ENCODE results near the gene FCHSD2.

FCHSD2 gene

DNA sequence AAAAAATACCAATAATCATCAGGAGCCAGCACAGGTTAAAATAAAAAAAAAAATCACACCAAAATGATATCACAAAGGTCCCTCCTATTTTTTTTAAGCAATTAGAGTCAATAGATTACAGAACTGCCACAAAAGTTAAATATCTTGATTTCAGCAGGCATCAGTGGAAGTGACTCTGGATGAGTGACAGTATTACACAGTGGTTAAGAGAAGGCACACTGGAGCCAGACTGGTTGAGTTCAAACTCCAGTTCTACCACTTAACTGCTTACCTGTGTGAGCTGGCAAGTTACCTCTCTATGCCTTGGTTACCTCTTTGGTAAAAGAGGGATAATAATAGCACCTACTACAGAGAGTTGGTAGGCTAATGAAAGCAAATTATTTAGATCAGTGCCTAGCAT, 179.4 kb downstream of the FCHSD2 start:
- no peaks in the 10 kb centered on the region for H3K36me3 ChIP-seq (ENCODE audit: insufficient read depth, insufficient read length, low read length)
- no peak overlapping the region for H3K9ac ChIP-seq (ENCODE audit: insufficient read length, low read depth)
- no peaks in the 10 kb centered on the region for H3K4me1 ChIP-seq (ENCODE audit: insufficient read depth, insufficient read length)
- DNase-seq (ENCODE audit: low read depth, low spot score) = no peak
- H3K27me3 ChIP-seq (ENCODE audit: insufficient read depth, insufficient read length) = no peaks in the 10 kb centered on the region
- TF ChIP-seq SUZ12 (IDR thresholded peaks at IDR 0.05; ENCODE audit: extremely low read depth, insufficient read depth, insufficient read length) = no peak
- no peak overlapping the region for H3K4me3 ChIP-seq (ENCODE audit: insufficient read length, low read depth)
- H3K9me3 ChIP-seq (ENCODE audit: insufficient read depth, low read length) = no peaks in the 10 kb centered on the region

DNA sequence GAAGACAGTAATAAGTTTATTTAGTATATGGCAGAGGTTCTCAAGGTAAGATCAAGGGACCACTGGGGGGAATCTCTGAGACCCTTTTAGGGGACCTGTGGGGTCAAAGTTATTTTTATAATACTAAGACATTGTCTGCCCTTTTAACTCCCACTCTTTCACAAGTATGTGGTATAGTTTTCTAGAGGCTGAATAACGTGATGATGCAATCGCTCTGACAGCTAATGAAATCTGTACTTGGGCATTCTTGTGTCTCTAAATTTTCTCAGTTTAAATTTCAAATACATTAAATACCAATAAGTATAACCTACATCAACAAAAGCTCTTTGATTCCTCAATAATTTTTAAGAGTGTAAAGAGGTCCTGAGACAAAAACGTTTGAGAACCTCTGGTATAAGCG, 180.0 kb downstream of the FCHSD2 start:
- Histone ChIP-seq H3K36me3 (ENCODE audit: insufficient read depth, insufficient read length, low read length) (no peaks in the 10 kb centered on the region), H3K4me3 (ENCODE audit: insufficient read length, low read depth) (no peak overlapping the region), H3K9me3 (ENCODE audit: insufficient read depth, low read length) (no peaks in the 10 kb centered on the region), H3K27me3 (ENCODE audit: insufficient read depth, insufficient read length) (no peaks in the 10 kb centered on the region), H3K9ac (ENCODE audit: insufficient read length, low read depth) (no peak overlapping the region), H3K4me1 (ENCODE audit: insufficient read depth, insufficient read length) (no peaks in the 10 kb centered on the region)
- TF ChIP-seq SUZ12 (IDR thresholded peaks at IDR 0.05; ENCODE audit: extremely low read depth, insufficient read depth, insufficient read length) = no peak
- no peak for TF ChIP-seq YY1 (IDR thresholded peaks at IDR 0.05; ENCODE audit: insufficient read depth, insufficient read length)
- no peak for TF ChIP-seq ZNF274 (IDR thresholded peaks at IDR 0.05; ENCODE audit: low read depth, low read length)
- DNase-seq (ENCODE audit: low read depth, low spot score) = no peak

DNA sequence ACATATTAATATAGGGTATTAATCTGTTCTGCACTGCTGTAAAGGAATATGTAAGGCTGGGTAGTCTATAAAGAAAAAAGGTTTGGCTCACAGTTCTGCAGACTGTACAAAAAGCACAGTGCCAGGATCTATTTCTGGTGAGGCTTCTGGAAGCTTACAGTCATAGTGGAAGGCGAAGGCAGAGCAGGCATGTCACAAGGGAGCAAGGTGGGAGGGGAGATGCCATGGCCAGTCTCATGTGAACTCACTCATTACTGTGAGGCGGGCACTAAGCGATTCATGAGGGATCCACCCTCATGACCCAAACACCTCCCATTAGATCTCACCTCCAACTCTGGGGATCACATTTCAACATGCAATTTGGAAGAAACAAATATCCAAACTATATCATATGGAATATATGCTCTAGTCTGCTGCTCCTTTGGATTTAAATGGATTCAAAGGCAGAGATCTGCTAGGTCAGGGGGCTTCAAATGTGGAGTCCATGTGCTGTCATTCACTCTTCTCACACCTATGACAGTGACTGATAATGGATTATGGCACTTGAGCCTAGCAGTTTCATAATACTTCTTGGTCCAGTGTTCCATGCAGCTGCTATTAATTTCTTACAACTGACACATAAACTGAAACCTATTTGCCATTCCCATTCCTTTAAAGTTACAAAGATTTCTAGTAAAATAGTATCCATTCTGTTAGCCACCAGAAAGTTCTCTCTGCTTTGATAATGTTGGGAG, 182.0 kb downstream of the FCHSD2 start:
- H3K27me3 ChIP-seq (ENCODE audit: insufficient read depth, insufficient read length) = no peaks in the 10 kb centered on the region
- no peak overlapping the region for H3K4me3 ChIP-seq (ENCODE audit: insufficient read length, low read depth)
- no peak for TF ChIP-seq SUZ12 (IDR thresholded peaks at IDR 0.05; ENCODE audit: extremely low read depth, insufficient read depth, insufficient read length)
- no peak for TF ChIP-seq YY1 (IDR thresholded peaks at IDR 0.05; ENCODE audit: insufficient read depth, insufficient read length)
- no peak for TF ChIP-seq ZNF274 (IDR thresholded peaks at IDR 0.05; ENCODE audit: low read depth, low read length)
- no peaks in the 10 kb centered on the region for H3K9me3 ChIP-seq (ENCODE audit: insufficient read depth, low read length)
- no peaks in the 10 kb centered on the region for H3K4me1 ChIP-seq (ENCODE audit: insufficient read depth, insufficient read length)
- no peak overlapping the region for H3K9ac ChIP-seq (ENCODE audit: insufficient read length, low read depth)
- no peaks in the 10 kb centered on the region for H3K36me3 ChIP-seq (ENCODE audit: insufficient read depth, insufficient read length, low read length)
- DNase-seq (ENCODE audit: low read depth, low spot score) = no peak

DNA sequence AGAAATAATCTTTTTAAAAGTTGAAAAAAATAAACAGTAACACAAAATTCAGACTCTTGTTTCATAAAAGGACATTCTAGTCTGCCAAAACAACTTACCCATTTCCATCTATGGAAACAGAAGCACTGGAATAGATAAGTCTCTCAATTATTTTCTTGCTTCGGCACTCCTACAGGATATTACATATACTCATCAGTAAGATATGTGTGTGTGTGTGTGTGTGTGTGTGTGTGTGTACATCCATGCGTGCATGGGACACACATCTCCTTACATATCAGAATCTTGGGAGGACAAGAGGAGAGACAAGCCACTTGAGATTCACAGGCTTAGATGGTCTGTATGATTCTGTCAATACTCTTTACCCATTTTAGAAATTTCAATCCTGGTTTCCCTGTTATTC, 183.3 kb downstream of the FCHSD2 start:
- no peak for DNase-seq (ENCODE audit: low read depth, low spot score)
- Histone ChIP-seq H3K4me1 (ENCODE audit: insufficient read depth, insufficient read length) (no peaks in the 10 kb centered on the region), H3K9me3 (ENCODE audit: insufficient read depth, low read length) (no peaks in the 10 kb centered on the region), H3K9ac (ENCODE audit: insufficient read length, low read depth) (no peak overlapping the region), H3K4me3 (ENCODE audit: insufficient read length, low read depth) (no peak overlapping the region), H3K36me3 (ENCODE audit: insufficient read depth, insufficient read length, low read length) (no peaks in the 10 kb centered on the region), H3K27me3 (ENCODE audit: insufficient read depth, insufficient read length) (no peaks in the 10 kb centered on the region)
- TF ChIP-seq ZNF274 (IDR thresholded peaks at IDR 0.05; ENCODE audit: low read depth, low read length) (no peak), YY1 (IDR thresholded peaks at IDR 0.05; ENCODE audit: insufficient read depth, insufficient read length) (no peak), SUZ12 (IDR thresholded peaks at IDR 0.05; ENCODE audit: extremely low read depth, insufficient read depth, insufficient read length) (no peak)

DNA sequence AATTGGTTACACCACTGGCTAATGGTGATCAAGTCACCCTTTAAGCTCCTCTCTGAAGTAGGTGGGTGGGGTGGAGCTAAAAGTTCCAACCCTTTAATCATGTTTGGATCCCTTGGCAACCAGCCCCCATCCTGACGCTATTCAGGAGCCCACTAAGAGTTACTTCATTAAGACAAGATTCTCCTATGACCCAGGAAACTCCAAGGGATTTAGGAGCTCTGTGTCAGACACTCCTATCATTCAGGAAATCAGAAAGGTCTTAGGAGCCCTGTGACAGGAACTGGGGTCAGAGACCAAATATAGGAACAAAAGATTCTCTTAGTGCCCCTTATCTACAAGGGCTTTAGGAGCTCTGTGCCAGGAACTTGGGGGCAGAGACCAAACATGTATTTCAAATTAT, 186.7 kb downstream of the FCHSD2 start:
- no peaks in the 10 kb centered on the region for H3K9me3 ChIP-seq (ENCODE audit: insufficient read depth, low read length)
- H3K9ac ChIP-seq (ENCODE audit: insufficient read length, low read depth) = no peak overlapping the region
- H3K27me3 ChIP-seq (ENCODE audit: insufficient read depth, insufficient read length) = no peaks in the 10 kb centered on the region
- H3K36me3 ChIP-seq (ENCODE audit: insufficient read depth, insufficient read length, low read length) = no peaks in the 10 kb centered on the region
- no peak for DNase-seq (ENCODE audit: low read depth, low spot score)
- H3K4me1 ChIP-seq (ENCODE audit: insufficient read depth, insufficient read length) = no peaks in the 10 kb centered on the region
- no peak overlapping the region for H3K4me3 ChIP-seq (ENCODE audit: insufficient read length, low read depth)
- no peak for TF ChIP-seq SUZ12 (IDR thresholded peaks at IDR 0.05; ENCODE audit: extremely low read depth, insufficient read depth, insufficient read length)
- TF ChIP-seq ZNF274 (IDR thresholded peaks at IDR 0.05; ENCODE audit: low read depth, low read length) = no peak

DNA sequence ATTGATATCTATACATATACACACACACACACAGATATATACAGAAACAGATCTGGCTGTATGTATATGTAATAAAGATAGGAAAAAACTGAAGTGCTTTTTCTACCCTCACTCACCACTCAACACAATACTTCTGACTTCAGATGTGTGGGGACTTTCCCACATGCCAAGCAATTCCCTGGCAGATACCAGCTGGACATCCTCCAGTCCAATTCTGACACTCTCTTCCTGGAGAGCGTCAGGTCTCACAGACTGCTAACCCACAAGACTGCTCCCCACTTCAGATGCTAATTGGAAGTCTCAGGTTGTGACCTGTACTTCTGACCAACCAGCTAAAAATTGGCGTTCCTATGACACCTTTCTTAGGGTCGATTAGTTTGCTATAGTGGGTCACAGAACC, 187.3 kb downstream of the FCHSD2 start:
- H3K4me3 ChIP-seq (ENCODE audit: insufficient read length, low read depth) = no peak overlapping the region
- no peak overlapping the region for H3K9ac ChIP-seq (ENCODE audit: insufficient read length, low read depth)
- H3K27me3 ChIP-seq (ENCODE audit: insufficient read depth, insufficient read length) = no peaks in the 10 kb centered on the region
- H3K4me1 ChIP-seq (ENCODE audit: insufficient read depth, insufficient read length) = no peaks in the 10 kb centered on the region
- H3K9me3 ChIP-seq (ENCODE audit: insufficient read depth, low read length) = no peaks in the 10 kb centered on the region
- TF ChIP-seq ZNF274 (IDR thresholded peaks at IDR 0.05; ENCODE audit: low read depth, low read length) = no peak
- no peak for TF ChIP-seq YY1 (IDR thresholded peaks at IDR 0.05; ENCODE audit: insufficient read depth, insufficient read length)
- no peak for DNase-seq (ENCODE audit: low read depth, low spot score)
- H3K36me3 ChIP-seq (ENCODE audit: insufficient read depth, insufficient read length, low read length) = no peaks in the 10 kb centered on the region

DNA sequence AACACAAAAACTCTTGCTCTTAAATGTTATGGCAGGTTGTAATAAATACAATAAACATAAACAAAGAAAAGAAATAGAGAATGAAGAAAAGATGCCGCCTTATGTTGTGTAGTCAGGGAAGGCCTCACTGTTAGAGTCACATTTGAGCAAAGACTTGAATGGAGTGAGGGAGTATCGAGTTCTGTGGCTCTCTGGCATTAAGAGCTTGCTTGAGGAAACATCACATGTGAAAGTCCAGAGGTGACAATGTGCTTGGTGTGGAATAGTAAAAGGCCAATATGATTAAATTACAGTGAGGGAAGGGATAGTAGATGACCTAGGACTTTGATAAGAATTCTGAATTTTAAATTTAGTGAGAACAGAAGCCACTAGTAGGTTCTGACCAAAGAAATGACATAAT, 188.5 kb downstream of the FCHSD2 start:
- Histone ChIP-seq H3K9ac (ENCODE audit: insufficient read length, low read depth) (no peak overlapping the region), H3K9me3 (ENCODE audit: insufficient read depth, low read length) (no peaks in the 10 kb centered on the region), H3K36me3 (ENCODE audit: insufficient read depth, insufficient read length, low read length) (no peaks in the 10 kb centered on the region), H3K4me3 (ENCODE audit: insufficient read length, low read depth) (no peak overlapping the region), H3K4me1 (ENCODE audit: insufficient read depth, insufficient read length) (no peaks in the 10 kb centered on the region), H3K27me3 (ENCODE audit: insufficient read depth, insufficient read length) (no peaks in the 10 kb centered on the region)
- no peak for DNase-seq (ENCODE audit: low read depth, low spot score)
- TF ChIP-seq ZNF274 (IDR thresholded peaks at IDR 0.05; ENCODE audit: low read depth, low read length) (no peak), SUZ12 (IDR thresholded peaks at IDR 0.05; ENCODE audit: extremely low read depth, insufficient read depth, insufficient read length) (no peak), YY1 (IDR thresholded peaks at IDR 0.05; ENCODE audit: insufficient read depth, insufficient read length) (no peak)

All from NT2/D1 (cell line).